HepG2 (cell line): ENCODE results near the gene HIPK2. TPM values are rescaled to one million over a fixed set of nuclear protein-coding genes. Genes with fewer than 3 reads are reported as not detected.

Source experiments
- ATF7 ChIP-seq, 2 experiments: fragments of 450-650 bp in 1 of 2; sonication (generic) in 1 of 2; formaldehyde crosslinking in 1 of 2; IDR thresholded peaks; 2 replicates each; pipeline versions ENCODE4 v1.4.0 to v1.6.1; 2016 to 2020; ENCODE audit warnings: antibody characterized with exemption in 1 of 2, mild to moderate bottlenecking in 1 of 2, missing genetic modification reagents in 1 of 2
- CAMTA2 ChIP-seq: sonication (generic); formaldehyde crosslinking; IDR thresholded peaks from 2 replicates; pipeline ENCODE4 v1.4.0; 2020; ENCODE audit warnings: mild to moderate bottlenecking, missing genetic modification reagents, borderline replicate concordance
- CBX5 ChIP-seq: sonication (generic); formaldehyde crosslinking; IDR thresholded peaks from 2 replicates; pipeline ENCODE4 v1.4.0; 2020; ENCODE audit warnings: missing genetic modification reagents, borderline replicate concordance
- CEBPG ChIP-seq: IDR thresholded peaks from 2 replicates; pipeline ENCODE4 v1.6.1; 2016
- CHD4 ChIP-seq: fragments of 200-600 bp; sonication (generic); IDR thresholded peaks from 2 replicates; pipeline ENCODE4 v1.7.0; 2017; ENCODE audit warnings: mild to moderate bottlenecking, low read length, borderline replicate concordance
- E2F5 ChIP-seq: sonication (generic); formaldehyde crosslinking; conservative IDR thresholded peaks from 2 replicates; pipeline ENCODE4 v1.4.0; 2020; ENCODE audit warnings: missing genetic modification reagents
- FOSL2 ChIP-seq: sonication (generic); formaldehyde crosslinking; IDR thresholded peaks from 2 replicates; pipeline ENCODE4 v1.4.0; 2020; ENCODE audit warnings: missing genetic modification reagents
- GLI4 ChIP-seq: sonication (generic); formaldehyde crosslinking; IDR thresholded peaks from 2 replicates; pipeline ENCODE4 v1.5.1; 2020; ENCODE audit warnings: missing genetic modification reagents, mild to moderate bottlenecking, moderate library complexity, borderline replicate concordance
- KLF9 ChIP-seq: IDR thresholded peaks from 2 replicates; pipeline ENCODE4 v1.6.1; 2016; ENCODE audit warnings: low read depth
- MAX ChIP-seq: IDR thresholded peaks from 2 replicates; pipeline ENCODE4 v1.6.1; 2012; ENCODE audit warnings: inconsistent platforms
- PHF5A ChIP-seq: IDR thresholded peaks from one replicate; pipeline ENCODE4 v1.6.1; 2018; ENCODE audit warnings: low read depth, missing genetic modification reagents; ENCODE audit not compliant: unreplicated experiment
- REL ChIP-seq: sonication (generic); formaldehyde crosslinking; conservative IDR thresholded peaks from 2 replicates; pipeline ENCODE4 v1.8.0; 2022; ENCODE audit warnings: mild to moderate bottlenecking, missing genetic modification reagents, moderate library complexity
- SALL1 ChIP-seq: sonication (generic); formaldehyde crosslinking; IDR thresholded peaks from 2 replicates; pipeline ENCODE4 v1.8.0; 2022; ENCODE audit warnings: mild to moderate bottlenecking, missing genetic modification reagents
- SALL2 ChIP-seq: sonication (generic); formaldehyde crosslinking; IDR thresholded peaks from 2 replicates; pipeline ENCODE4 v1.8.1; 2023; ENCODE audit warnings: mild to moderate bottlenecking, missing genetic modification reagents, inconsistent platforms
- ZBTB3 ChIP-seq: sonication (generic); formaldehyde crosslinking; IDR thresholded peaks from 2 replicates; pipeline ENCODE4 v1.4.0; 2020; ENCODE audit warnings: low read depth, mild to moderate bottlenecking, moderate library complexity, missing genetic modification reagents, borderline replicate concordance
- ZBTB8A ChIP-seq: sonication (generic); formaldehyde crosslinking; IDR thresholded peaks from 2 replicates; pipeline ENCODE4 v1.4.0; 2020; ENCODE audit warnings: mild to moderate bottlenecking, low read depth, missing genetic modification reagents, borderline replicate concordance
- ZFP37 ChIP-seq: sonication (generic); formaldehyde crosslinking; IDR thresholded peaks from 2 replicates; pipeline ENCODE4 v1.4.0; 2020; ENCODE audit warnings: missing genetic modification reagents, borderline replicate concordance
- ZFP90 ChIP-seq: sonication (generic); formaldehyde crosslinking; IDR thresholded peaks from 2 replicates; pipeline ENCODE4 v1.8.0; 2022; ENCODE audit warnings: missing genetic modification reagents, mild to moderate bottlenecking, inconsistent platforms, borderline replicate concordance
- ZNF34 ChIP-seq: sonication (generic); formaldehyde crosslinking; IDR thresholded peaks from 2 replicates; pipeline ENCODE4 v1.4.0; 2020; ENCODE audit warnings: mild to moderate bottlenecking, missing genetic modification reagents, borderline replicate concordance
- ZNF543 ChIP-seq: sonication (generic); formaldehyde crosslinking; IDR thresholded peaks from 2 replicates; pipeline ENCODE4 v1.4.0; 2020; ENCODE audit warnings: mild to moderate bottlenecking, missing genetic modification reagents
- ZNF547 ChIP-seq: sonication (generic); formaldehyde crosslinking; IDR thresholded peaks from 2 replicates; pipeline ENCODE4 v1.5.1; 2020; ENCODE audit warnings: mild to moderate bottlenecking, missing genetic modification reagents
- ZNF562 ChIP-seq: sonication (generic); formaldehyde crosslinking; IDR thresholded peaks from 2 replicates; pipeline ENCODE4 v1.8.0; 2022; ENCODE audit warnings: missing genetic modification reagents, borderline replicate concordance
- ZNF563 ChIP-seq: sonication (generic); formaldehyde crosslinking; IDR thresholded peaks from 2 replicates; pipeline ENCODE4 v1.8.0; 2022; ENCODE audit warnings: mild to moderate bottlenecking, moderate library complexity, missing genetic modification reagents
- ZNF615 ChIP-seq: sonication (generic); formaldehyde crosslinking; IDR thresholded peaks from 2 replicates; pipeline ENCODE4 v1.5.0; 2020; ENCODE audit warnings: mild to moderate bottlenecking, missing genetic modification reagents, borderline replicate concordance
- ZNF639 ChIP-seq: conservative IDR thresholded peaks from 2 replicates; pipeline ENCODE4 v1.6.1; 2018; ENCODE audit warnings: missing genetic modification reagents
- ZNF724P ChIP-seq: sonication (generic); formaldehyde crosslinking; IDR thresholded peaks from 2 replicates; pipeline ENCODE4 v1.8.0; 2022; ENCODE audit warnings: missing genetic modification reagents, borderline replicate concordance
- polyA plus RNA-seq, 8 experiments: library from polyadenylated mRNA; depleted of rRNA in 3 of 8; stranded (reverse) in 7 of 8; unstranded in 1 of 8; fragments of >200 nt; fragmentation: Illumina TruSeq in 4 of 8; extraction: Trizol in 4 of 8; gene quantifications; 2 replicates each; pipeline versions ENCODE4 v1.2.1 to v1.2.3, GENCODE V29; 2011 to 2016; ENCODE audit warnings: low read depth in 4 of 8, missing spikeins in 1 of 8, mixed read lengths in 1 of 8; ENCODE audit not compliant: insufficient read depth in 1 of 8
- total RNA-seq, 5 experiments: library from RNA; depleted of rRNA; stranded (reverse); fragments of >200 nt; fragmentation: Illumina TruSeq; extraction: Trizol; gene quantifications; 2 replicates each; pipeline ENCODE4 v1.2.3, GENCODE V29; 2016; ENCODE audit warnings: low read depth in 1 of 5

HIPK2 gene
- total and polyA plus RNA-seq, 2 of the 13 experiments (the other 11 are each of a cell fraction or from before 2014, with no cell fraction given), result 14.4 to 20.2 TPM

GRCh38 chr7:139679731-139680594, 97.8 kb downstream of the HIPK2 start (continued):
- no peak for TF ChIP-seq GLI4 (CRISPR knock-in tag)
- no peak for TF ChIP-seq PHF5A (CRISPR knock-in tag)
- no peak for TF ChIP-seq ZNF547 (CRISPR knock-in tag)
- no peak for TF ChIP-seq REL
- peak; percentile 81 for TF ChIP-seq SALL1
- TF ChIP-seq ZFP37 (CRISPR knock-in tag), result no peak
- no peak for TF ChIP-seq SALL2 (CRISPR knock-in tag)
- TF ChIP-seq ZNF615 (CRISPR knock-in tag), result no peak
- no peak for TF ChIP-seq CAMTA2 (CRISPR knock-in tag)
- peak; percentile 32; the same call in 1 of the 2 replicates for TF ChIP-seq FOSL2 (CRISPR knock-in tag)
- no peak for TF ChIP-seq CBX5 (CRISPR knock-in tag)
- peak; percentile 41; the same call in 1 of the 2 replicates for TF ChIP-seq MAX
- TF ChIP-seq CHD4, result no peak
- no peak for TF ChIP-seq ZNF563
- no peak for TF ChIP-seq KLF9 (CRISPR knock-in tag)
- TF ChIP-seq ZNF639 (CRISPR knock-in tag), result no peak
- TF ChIP-seq ZNF34 (CRISPR knock-in tag), result no peak
- TF ChIP-seq ZBTB8A, result no peak
- TF ChIP-seq ATF7 (IDR thresholded peaks at IDR 0.05), result no peak
- TF ChIP-seq ATF7 (CRISPR knock-in tag; IDR thresholded peaks at IDR 0.05), result no peak
- TF ChIP-seq ZFP90 (CRISPR knock-in tag), result no peak
- TF ChIP-seq ZNF724P, result no peak
- TF ChIP-seq CEBPG (CRISPR knock-in tag), result no peak; the same call in 1 of the 2 replicates
- TF ChIP-seq ZNF562 (CRISPR knock-in tag), result no peak
- no peak for TF ChIP-seq E2F5 (CRISPR knock-in tag)
- TF ChIP-seq ZBTB3 (CRISPR knock-in tag), result no peak
- TF ChIP-seq ZNF543 (CRISPR knock-in tag), result no peak
